H1 (cell line): ENCODE data around the gene SLC2A4. TPM values are rescaled to one million over a fixed set of nuclear protein-coding genes. Genes with fewer than 3 reads are reported as not detected.

ENCODE experiments used
- CTCF ChIA-PET: fragments of 300-600 bp; sonication (Branson Sonifier 250); formaldehyde crosslinking; loops from one replicate; lab custom pipeline; 2021; ENCODE audit not compliant: partially characterized antibody; lab: Charles Lee
- POLR2A ChIA-PET: fragments of 300-600 bp; sonication (Branson Sonifier 250); formaldehyde crosslinking; loops from one replicate; lab custom pipeline; 2021; ENCODE audit warnings: inconsistent platforms; ENCODE audit not compliant: partially characterized antibody; lab: Charles Lee
- DNase-seq, 2 experiments: peaks; one replicate each; pipeline versions ENCODE4 v3.0.0 to v3.0.0-alpha.2; 2010 to 2022; ENCODE audit warnings: low spot score in 2 of 2, low read depth in 1 of 2, mixed read lengths in 1 of 2
- FAIRE-seq: peaks from 2 replicates; lab custom pipeline; 2011; peaks lifted over from hg19 to GRCh38; lab: Jason Lieb, UNC
- H2AFZ ChIP-seq: 2 replicates; pipeline ENCODE4 v1.8.1; 2012; ENCODE audit warnings: low read length, inconsistent platforms
- H2AK5ac ChIP-seq: 2 replicates; pipeline ENCODE4 v1.6.1; 2013; ENCODE audit warnings: low read depth, low read length
- H2BK120ac ChIP-seq: replicated peaks from 2 replicates; pipeline ENCODE3; 2013; ENCODE audit warnings: low read depth, low read length, inconsistent platforms
- H2BK12ac ChIP-seq: 2 replicates; pipeline ENCODE4 v1.6.1; 2013; ENCODE audit warnings: low read depth, low read length
- H2BK15ac ChIP-seq: 2 replicates; pipeline ENCODE4 v1.6.1; 2013; ENCODE audit warnings: low read length
- H2BK20ac ChIP-seq: 2 replicates; pipeline ENCODE4 v1.6.1; 2013; ENCODE audit warnings: low read length
- H2BK5ac ChIP-seq: 2 replicates; pipeline ENCODE4 v1.6.1; 2013; ENCODE audit warnings: low read depth, low read length
- H3K14ac ChIP-seq: 2 replicates; pipeline ENCODE4 v1.6.1; 2013; ENCODE audit warnings: inconsistent platforms; ENCODE audit not compliant: insufficient read length
- H3K18ac ChIP-seq: 2 replicates; pipeline ENCODE4 v1.6.1; 2013; ENCODE audit warnings: low read length; ENCODE audit errors: extremely low read depth
- H3K23ac ChIP-seq: 2 replicates; pipeline ENCODE4 v1.6.1; 2013; ENCODE audit warnings: inconsistent platforms; ENCODE audit not compliant: insufficient read length
- H3K23me2 ChIP-seq: 2 replicates; pipeline ENCODE4 v1.6.1; 2013; ENCODE audit warnings: low read depth, low read length
- H3K27ac ChIP-seq: 2 replicates; pipeline ENCODE4 v1.6.1; 2011; ENCODE audit warnings: low read depth, low read length, inconsistent platforms
- H3K27me3 ChIP-seq, 4 experiments: replicated peaks in 1 of 4; 1 replicate in 1 of 4; 2 replicates in 3 of 4; pipeline versions ENCODE4 v1.6.1 to v1.8.1; 2011 to 2013; ENCODE audit warnings: low read length in 3 of 4, mild to moderate bottlenecking in 3 of 4, inconsistent platforms in 2 of 4, mixed read lengths in 2 of 4, moderate library complexity in 1 of 4; ENCODE audit not compliant: control insufficient read depth in 3 of 4, insufficient read depth in 3 of 4; ENCODE audit errors: extremely low read depth in 1 of 4
- H3K36me3 ChIP-seq, 4 experiments: 2 replicates each; pipeline versions ENCODE4 v1.6.1 to v1.8.1; 2011 to 2013; ENCODE audit warnings: mild to moderate bottlenecking in 4 of 4, low read length in 3 of 4, moderate library complexity in 2 of 4, control low read depth in 1 of 4, inconsistent platforms in 1 of 4; ENCODE audit not compliant: insufficient read depth in 4 of 4, control insufficient read depth in 2 of 4
- H3K4ac ChIP-seq: replicated peaks from 2 replicates; pipeline ENCODE3; 2013; ENCODE audit warnings: low read length, low read depth, mixed read lengths, inconsistent platforms; ENCODE audit not compliant: insufficient read length
- H3K4me1 ChIP-seq, 4 experiments: replicated peaks in 1 of 4; 1 replicate in 1 of 4; 2 replicates in 3 of 4; pipeline versions ENCODE4 v1.6.1 to v1.8.1; 2011 to 2013; ENCODE audit warnings: low read length in 3 of 4, inconsistent platforms in 2 of 4, mixed read lengths in 1 of 4; ENCODE audit not compliant: insufficient read depth in 4 of 4, control insufficient read depth in 3 of 4
- H3K4me2 ChIP-seq, 2 experiments: 2 replicates each; pipeline versions ENCODE4 v1.6.1 to v1.8.1; 2011 to 2013; ENCODE audit warnings: low read depth in 2 of 2, low read length in 2 of 2, control low read depth in 1 of 2, inconsistent platforms in 1 of 2, mild to moderate bottlenecking in 1 of 2; ENCODE audit not compliant: insufficient read depth in 1 of 2
- H3K4me3 ChIP-seq, 4 experiments: fragments of 200-600, 300-600 bp in 1 of 4; sonication (generic), shearing (Covaris generic), sonication (Bioruptor Twin) in 1 of 4; 2 replicates each; pipeline versions ENCODE4 v1.5.1 to v1.8.1; 2011 to 2016; ENCODE audit warnings: low read length in 4 of 4, low read depth in 3 of 4, control low read depth in 2 of 4, inconsistent platforms in 2 of 4, mild to moderate bottlenecking in 2 of 4, mixed read lengths in 1 of 4, moderate library complexity in 1 of 4; ENCODE audit not compliant: insufficient read depth in 2 of 4; ENCODE audit errors: extremely low read depth in 1 of 4
- H3K56ac ChIP-seq: replicated peaks from 2 replicates; pipeline ENCODE3; 2013; ENCODE audit warnings: low read depth, mild to moderate bottlenecking, mixed read lengths, low read length, inconsistent platforms; ENCODE audit not compliant: insufficient read length
- H3K79me1 ChIP-seq: 2 replicates; pipeline ENCODE4 v1.6.1; 2013; ENCODE audit warnings: low read depth, low read length, control low read depth
- H3K79me2 ChIP-seq, 2 experiments: 2 replicates each; pipeline versions ENCODE4 v1.6.1 to v1.8.1; 2012 to 2013; ENCODE audit warnings: low read length in 2 of 2, mild to moderate bottlenecking in 2 of 2, inconsistent platforms in 1 of 2; ENCODE audit not compliant: insufficient read depth in 2 of 2, control insufficient read depth in 1 of 2
- H3K9ac ChIP-seq, 4 experiments: replicated peaks in 1 of 4; 1 replicate in 1 of 4; 2 replicates in 3 of 4; pipeline versions ENCODE4 v1.6.1 to v1.8.1; 2011 to 2013; ENCODE audit warnings: low read depth in 3 of 4, low read length in 3 of 4, control low read depth in 2 of 4, mild to moderate bottlenecking in 2 of 4, moderate library complexity in 2 of 4, inconsistent platforms in 1 of 4; ENCODE audit errors: extremely low read depth in 1 of 4
- H3K9me3 ChIP-seq, 2 experiments: 2 replicates each; pipeline versions ENCODE4 v1.6.1 to v1.8.1; 2012 to 2013; ENCODE audit warnings: mild to moderate bottlenecking in 2 of 2, moderate library complexity in 2 of 2, control low read depth in 1 of 2, inconsistent platforms in 1 of 2, low read depth in 1 of 2, low read length in 1 of 2, mixed read lengths in 1 of 2; ENCODE audit not compliant: insufficient read depth in 2 of 2
- H4K20me1 ChIP-seq, 2 experiments: replicated peaks in 1 of 2; 2 replicates each; pipeline versions ENCODE3 to v1.8.1; 2011 to 2013; ENCODE audit warnings: inconsistent platforms in 2 of 2, low read length in 2 of 2, mild to moderate bottlenecking in 1 of 2; ENCODE audit not compliant: insufficient read depth in 2 of 2, control insufficient read depth in 1 of 2
- H4K5ac ChIP-seq: 2 replicates; pipeline ENCODE4 v1.6.1; 2013; ENCODE audit warnings: low read length, low read depth, mixed read lengths, inconsistent platforms; ENCODE audit not compliant: insufficient read length
- H4K8ac ChIP-seq: 2 replicates; pipeline ENCODE4 v1.8.0; 2013; ENCODE audit warnings: mild to moderate bottlenecking, moderate library complexity, low read length, inconsistent platforms; ENCODE audit not compliant: insufficient read depth; ENCODE audit errors: extremely low read depth
- H4K91ac ChIP-seq: replicated peaks from 2 replicates; pipeline ENCODE3; 2013; ENCODE audit warnings: low read length, mixed read lengths, inconsistent platforms; ENCODE audit not compliant: insufficient read length
- CTCF ChIP-seq, 3 experiments: IDR thresholded peaks; 1 replicate in 2 of 3; 2 replicates in 1 of 3; pipeline versions ENCODE4 v1.5.1 to v1.6.1; 2011; ENCODE audit warnings: low read length in 3 of 3, mild to moderate bottlenecking in 3 of 3, inconsistent platforms in 2 of 3, low read depth in 1 of 3, moderate library complexity in 1 of 3; ENCODE audit not compliant: insufficient read depth in 1 of 3; ENCODE audit errors: control extremely low read depth in 1 of 3
- EP300 ChIP-seq, 2 experiments: IDR thresholded peaks; 1 replicate in 1 of 2; 2 replicates in 1 of 2; pipeline ENCODE4 v1.6.1; 2011 to 2012; ENCODE audit warnings: low read depth in 2 of 2, low read length in 2 of 2, mild to moderate bottlenecking in 2 of 2, borderline replicate concordance in 1 of 2, inconsistent platforms in 1 of 2, moderate library complexity in 1 of 2
- GABPA ChIP-seq: IDR thresholded peaks from 2 replicates; pipeline ENCODE4 v1.6.1; 2011; ENCODE audit warnings: mild to moderate bottlenecking, low read length, moderate library complexity, borderline replicate concordance; ENCODE audit not compliant: insufficient read depth
- KDM1A ChIP-seq: fragments of 200-600, 300-600 bp; sonication (generic); IDR thresholded peaks from 2 replicates; pipeline ENCODE4 v1.7.1; 2016; ENCODE audit warnings: mild to moderate bottlenecking, low read length, borderline replicate concordance
- RAD21 ChIP-seq, 2 experiments: IDR thresholded peaks in 1 of 2; conservative IDR thresholded peaks in 1 of 2; 2 replicates each; pipeline ENCODE4 v1.6.1; 2011; ENCODE audit warnings: low read depth in 2 of 2, low read length in 2 of 2, improper control_type of control experiment in 1 of 2, inconsistent platforms in 1 of 2, mild to moderate bottlenecking in 1 of 2, moderate library complexity in 1 of 2
- RNF2 ChIP-seq: fragments of 200-900, 300-1000 bp; sonication (generic); IDR thresholded peaks from 2 replicates; pipeline ENCODE4 v1.7.1; 2016; ENCODE audit warnings: borderline replicate concordance, low read depth, mild to moderate bottlenecking, antibody characterized with exemption, low read length; ENCODE audit not compliant: poor library complexity, severe bottlenecking; ENCODE audit errors: missing control alignments
- YY1 ChIP-seq: IDR thresholded peaks from 2 replicates; pipeline ENCODE4 v1.6.1; 2011; ENCODE audit warnings: low read depth, mild to moderate bottlenecking, low read length
- WGBS, 2 experiments: shearing (Covaris generic) in 1 of 2; methylation state at CpG; one replicate each; pipeline versions ENCODE4 v1.1.6 to v1.1.7; 2013 to 2015; ENCODE audit warnings: low lambda C conversion rate in 2 of 2, mixed read lengths in 2 of 2, inconsistent platforms in 1 of 2, low coverage in 1 of 2, missing lambda C conversion rate in 1 of 2; ENCODE audit not compliant: insufficient replicate concordance in 2 of 2, insufficient coverage in 1 of 2, insufficient read length in 1 of 2; ENCODE audit errors: extremely low coverage in 1 of 2, missing lambda C conversion rate in 1 of 2; 5-methylcytosine and 5-hydroxymethylcytosine counted together
- polyA plus RNA-seq, 7 experiments: library from polyadenylated mRNA; depleted of rRNA in 3 of 7; stranded (reverse) in 5 of 7; unstranded in 2 of 7; fragments of >200 nt in 5 of 7; fragments of 200-250 nt in 2 of 7; gene quantifications; 1 replicate in 5 of 7; 2 replicates in 1 of 7; 4 replicates in 1 of 7; pipeline versions ENCODE4 v1.2.1 to v1.2.3, GENCODE V29; 2011 to 2013; ENCODE audit warnings: missing spikeins in 2 of 7, mixed read lengths in 2 of 7
- total RNA-seq: library from RNA; stranded (reverse); fragmentation: NEBNext Ultra II Directional; extraction: Animal tissue kit (Norgen Biotek cat#: 25700); gene quantifications from 2 replicates; pipeline ENCODE4 v1.2.1, GENCODE V29; 2021

SLC2A4 gene
- total and polyA plus RNA-seq, 2 of the 8 experiments (the other 6 are each of a cell fraction or from before 2014, with no cell fraction given), result 5.7 to 6.9 TPM

- H3K9ac ChIP-seq, result no peak overlapping the region
- POLR2A ChIA-PET, result interaction anchor here (1.1 to 13.4 kb wide), 6 partner anchors 11 to 84 kb away, joined by 3 to 223 read pairs (median 6); partner anchors contain the start of genes ACAP1 and GPS2
- no peak overlapping the region for H4K5ac ChIP-seq
- no peak overlapping the region for H3K14ac ChIP-seq
- H3K18ac ChIP-seq, result no peak overlapping the region
- H2BK120ac ChIP-seq, result no peak overlapping the region
- H3K9me3 ChIP-seq, result no peaks in the 10 kb centered on the region
- no peak overlapping the region for H2BK5ac ChIP-seq
- peak overlapping the region; percentile 3; the same call in 1 of the 2 replicates for H4K8ac ChIP-seq
- H3K23me2 ChIP-seq, result peaks cover 5% of the 10 kb centered on the region
- peaks cover 0 to 14% of the 10 kb centered on the region in 2 experiments; a peak in 2 of 4 replicates for H3K79me2 ChIP-seq
- H2BK12ac ChIP-seq, result no peak overlapping the region
- H3K56ac ChIP-seq, result no peak overlapping the region
- no peak overlapping the region for H3K4me3 ChIP-seq
- H3K4me1 ChIP-seq, result peaks cover 0 to 10% (median under 1%) of the 10 kb centered on the region in 4 experiments; a peak in 2 of 7 replicates
- H2AK5ac ChIP-seq, result no peak overlapping the region
- peaks cover 2 to 22% of the 10 kb centered on the region in 2 experiments for H4K20me1 ChIP-seq
- H3K79me1 ChIP-seq, result peaks cover 2% of the 10 kb centered on the region; the same call in 1 of the 2 replicates
- no peak for TF ChIP-seq KDM1A
- peak in 1 of 2 experiments; percentile 28; a peak in 1 of 3 replicates for TF ChIP-seq EP300 (IDR thresholded peaks at IDR 0.05; ENCODE audit: borderline replicate concordance in 1 of 2, low read depth in 2 of 2, low read length in 2 of 2)
- peak; percentile 71; the same call in 1 of the 2 replicates for TF ChIP-seq GABPA
- TF ChIP-seq YY1, result peak; percentile 66; the same call in 1 of the 2 replicates
- TF ChIP-seq RNF2, result no peak
- TF ChIP-seq RAD21 (IDR thresholded peaks at IDR 0.05 in 1 of 2, conservative IDR thresholded peaks at IDR 0.05 in 1 of 2; ENCODE audit: low read depth in 2 of 2, low read length in 2 of 2), result peak; percentile 74 to 84
- TF ChIP-seq CTCF (IDR thresholded peaks at IDR 0.05; ENCODE audit: control extremely low read depth in 1 of 3, insufficient read depth in 1 of 3, low read depth in 1 of 3, low read length in 3 of 3), result peak; percentile 93 to 97 (median 94)
- TF ChIP-seq, all 59 proteins: peak for 5
- H2AFZ ChIP-seq, result no peak overlapping the region
- H3K4ac ChIP-seq, result no peak overlapping the region
- H3K27me3 ChIP-seq, result no peaks in the 10 kb centered on the region; a peak in 1 of 7 replicates
- WGBS, 2 experiments, result 73% methylated on average over 39 of the region's 39 CpGs; no CpG with 5 or more reads in 1 of the 2 experiments
- H2BK20ac ChIP-seq, result no peak overlapping the region
- FAIRE-seq, result peak; percentile 60
- no peak overlapping the region for H3K23ac ChIP-seq
- CTCF ChIA-PET, result interaction anchor here (0.6 to 9.3 kb wide), 10 partner anchors 8 to 118 kb away, joined by 3 to 167 read pairs (median 10); partner anchors contain the start of genes ACAP1, GPS2, NLGN2 and TMEM95
- peak; percentile 47 to 99 for DNase-seq
- no peak overlapping the region for H3K4me2 ChIP-seq
- no peak overlapping the region for H3K27ac ChIP-seq
- H4K91ac ChIP-seq, result no peak overlapping the region
- peaks cover 26 to 46% (median 44%) of the 10 kb centered on the region in 4 experiments for H3K36me3 ChIP-seq
- H2BK15ac ChIP-seq, result no peak overlapping the region
Observed at GRCh38 chr17:7323731-7324437, 42.4 kb downstream of the SLC2A4 start.
